ENCODE data around the gene DNAJC18. TPM values are rescaled to one million over a fixed set of nuclear protein-coding genes. Genes with fewer than 3 reads are reported as not detected.
A peak's percentile ranks its signal among the peaks of the same experiment; 100 is the strongest.
"Not testable (repeated sequence)": the region's sequence is repeated elsewhere in the genome, so short reads cannot be mapped to it uniquely, and the experiment has no call there.

Gene DNAJC18
- total RNA-seq, 1 donor from 2014 or later, result 7.6 TPM

DNA sequence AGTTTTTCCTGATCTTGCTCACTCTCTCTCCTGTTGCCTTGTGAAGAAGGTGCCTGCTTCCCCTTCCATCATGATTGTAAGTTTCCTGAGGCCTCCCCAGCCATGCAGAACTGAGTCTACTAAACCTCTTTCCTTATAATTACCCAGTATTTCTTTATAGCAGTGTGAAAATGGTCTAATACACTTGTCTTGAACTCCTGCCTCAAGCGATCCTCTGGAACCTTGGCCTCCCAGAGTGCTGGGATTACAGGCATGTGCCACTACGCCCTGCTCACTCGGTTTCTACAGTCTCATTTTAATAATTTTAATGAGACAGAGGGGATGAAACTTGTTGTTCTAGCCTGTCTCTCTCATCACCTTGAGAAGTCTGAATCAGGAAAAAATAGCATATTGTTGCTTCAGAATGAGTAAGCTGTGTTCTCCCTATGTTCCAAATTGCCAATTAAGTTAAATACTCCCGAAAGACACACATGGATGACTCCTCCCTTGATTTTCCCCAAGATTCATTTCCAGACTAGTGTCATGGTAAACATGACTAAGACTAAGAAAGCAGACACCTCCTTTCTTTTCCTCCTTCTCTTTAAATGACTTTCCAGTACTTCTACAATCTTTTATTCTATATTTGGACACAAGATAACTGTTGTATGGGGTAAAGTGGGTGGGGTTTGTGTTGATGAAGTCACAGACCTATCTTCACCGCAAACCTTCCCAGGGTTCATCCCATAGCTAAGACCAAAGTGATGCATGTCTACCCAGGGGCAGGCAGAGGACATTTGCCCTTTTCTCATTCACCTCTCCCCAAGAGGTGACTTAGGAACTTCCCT lies 7.8 kb upstream of the DNAJC18 start:
- intact Hi-C loops (cut with DNase I), result no loop called here
- no peaks in the 10 kb centered on the region for H3K4me1 ChIP-seq
- TF ChIP-seq POLR2A (IDR thresholded peaks at IDR 0.05) (no peak), POLR2AphosphoS5 (IDR thresholded peaks at IDR 0.05; ENCODE audit: insufficient read depth in 1 of 2, low read depth in 1 of 2) (no peak)
- TF ChIP-seq, protein P1, sequence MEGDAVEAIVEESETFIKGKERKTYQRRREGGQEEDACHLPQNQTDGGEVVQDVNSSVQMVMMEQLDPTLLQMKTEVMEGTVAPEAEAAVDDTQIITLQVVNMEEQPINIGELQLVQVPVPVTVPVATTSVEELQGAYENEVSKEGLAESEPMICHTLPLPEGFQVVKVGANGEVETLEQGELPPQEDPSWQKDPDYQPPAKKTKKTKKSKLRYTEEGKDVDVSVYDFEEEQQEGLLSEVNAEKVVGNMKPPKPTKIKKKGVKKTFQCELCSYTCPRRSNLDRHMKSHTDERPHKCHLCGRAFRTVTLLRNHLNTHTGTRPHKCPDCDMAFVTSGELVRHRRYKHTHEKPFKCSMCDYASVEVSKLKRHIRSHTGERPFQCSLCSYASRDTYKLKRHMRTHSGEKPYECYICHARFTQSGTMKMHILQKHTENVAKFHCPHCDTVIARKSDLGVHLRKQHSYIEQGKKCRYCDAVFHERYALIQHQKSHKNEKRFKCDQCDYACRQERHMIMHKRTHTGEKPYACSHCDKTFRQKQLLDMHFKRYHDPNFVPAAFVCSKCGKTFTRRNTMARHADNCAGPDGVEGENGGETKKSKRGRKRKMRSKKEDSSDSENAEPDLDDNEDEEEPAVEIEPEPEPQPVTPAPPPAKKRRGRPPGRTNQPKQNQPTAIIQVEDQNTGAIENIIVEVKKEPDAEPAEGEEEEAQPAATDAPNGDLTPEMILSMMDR (IDR thresholded peaks at IDR 0.05), result no peak

DNA sequence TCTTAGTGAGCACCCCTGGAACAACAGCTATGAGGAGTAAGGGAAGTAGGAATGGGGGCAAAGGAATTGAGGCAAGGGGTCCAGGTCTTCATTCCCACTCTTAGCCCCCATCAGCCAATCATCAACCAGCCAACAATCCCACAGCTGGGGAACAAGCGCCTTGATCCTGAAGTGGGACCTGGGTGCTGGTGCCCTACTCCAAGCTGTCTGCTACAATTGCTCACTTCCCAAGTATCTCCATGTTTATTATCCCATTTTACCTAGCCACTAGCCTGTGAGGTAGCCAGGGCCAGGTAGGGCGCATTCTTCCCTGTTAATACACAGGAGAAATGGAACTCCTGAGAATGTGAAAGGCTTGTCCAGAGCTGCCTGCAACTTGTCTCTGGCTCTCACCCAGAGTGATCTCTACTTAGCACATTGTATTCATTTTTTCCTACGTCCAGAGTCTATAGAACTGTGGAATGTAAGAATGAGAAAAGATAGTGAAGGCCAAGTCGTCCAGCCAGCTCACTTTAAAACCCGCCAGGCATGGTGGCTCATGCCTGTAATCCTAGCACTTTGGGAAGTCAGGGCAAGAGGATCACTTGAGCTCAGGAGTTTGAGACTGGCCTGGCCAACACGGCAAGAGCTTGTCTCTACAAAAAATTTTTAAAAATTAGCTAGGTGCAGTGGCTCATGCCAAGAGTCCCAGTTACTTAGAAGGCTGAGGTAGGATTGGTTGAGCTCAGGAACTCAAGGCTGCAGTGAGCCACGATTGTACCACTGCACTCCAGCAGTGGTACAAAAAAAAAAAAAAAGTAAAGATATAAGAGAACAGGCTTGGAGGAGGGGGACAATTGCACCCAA lies 6.2 kb upstream of the DNAJC18 start:
- TF ChIP-seq POLR2AphosphoS5 (IDR thresholded peaks at IDR 0.05; ENCODE audit: insufficient read depth in 1 of 2, low read depth in 1 of 2), result no peak
- Histone ChIP-seq H3K4me3 (no peak overlapping the region), H3K27me3 (no peaks in the 10 kb centered on the region), H3K27ac (no peak overlapping the region), H3K36me3 (no peaks in the 10 kb centered on the region), H3K4me1 (no peaks in the 10 kb centered on the region), H3K9me3 (no peaks in the 10 kb centered on the region)
- DNase-seq (ENCODE audit: extremely low spot score in 2 of 2), result no peak
- intact Hi-C loops (cut with DNase I), result no loop called here

More for the DNA sequence above, 7.8 kb upstream of the DNAJC18 start:
- DNase-seq (ENCODE audit: extremely low spot score in 2 of 2), result no peak
- Histone ChIP-seq H3K4me3 (no peak overlapping the region), H3K9me3 (no peaks in the 10 kb centered on the region), H3K36me3 (no peaks in the 10 kb centered on the region), H3K27me3 (no peaks in the 10 kb centered on the region), H3K27ac (no peak overlapping the region)

DNA sequence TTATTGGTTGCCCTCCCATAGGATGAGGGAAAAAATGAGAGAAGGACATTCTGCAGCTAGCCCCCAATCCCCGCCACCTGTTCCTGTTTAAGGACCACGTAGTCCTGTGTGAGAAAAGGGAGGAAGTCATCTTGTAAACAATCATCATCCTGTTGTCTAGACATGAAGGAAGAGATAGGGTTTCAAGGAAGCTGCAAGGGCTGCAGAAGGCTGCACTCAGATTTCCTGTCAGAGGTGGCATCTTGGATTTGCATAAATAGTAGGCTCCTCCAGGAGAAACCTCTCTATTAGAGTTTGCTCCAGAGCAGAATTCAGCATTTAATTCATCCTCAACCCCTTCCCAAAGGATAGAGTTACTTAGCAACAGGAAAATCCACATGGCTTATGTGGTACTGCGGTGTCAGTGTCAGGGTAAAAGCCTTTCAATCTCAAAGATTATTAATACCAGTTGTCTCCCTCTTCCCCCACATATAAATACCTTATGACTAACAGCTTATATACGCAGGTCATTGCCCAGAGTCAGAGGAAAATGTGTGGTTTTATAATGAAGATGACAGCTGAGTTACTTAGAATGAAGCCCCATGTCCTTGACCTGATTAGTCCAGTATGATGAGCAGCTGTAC lies 4.6 kb upstream of the DNAJC18 start:
- Histone ChIP-seq H3K9me3 (no peaks in the 10 kb centered on the region), H3K27me3 (no peaks in the 10 kb centered on the region), H3K4me3 (no peak overlapping the region), H3K36me3 (no peaks in the 10 kb centered on the region), H3K27ac (no peak overlapping the region), H3K4me1 (peaks cover 6% of the 10 kb centered on the region)
- no peak for DNase-seq (ENCODE audit: extremely low spot score in 2 of 2)
- intact Hi-C loops (cut with DNase I), result no loop called here
- TF ChIP-seq, protein P1 (IDR thresholded peaks at IDR 0.05), result no peak
- TF ChIP-seq POLR2A (IDR thresholded peaks at IDR 0.05) (no peak), POLR2AphosphoS5 (IDR thresholded peaks at IDR 0.05; ENCODE audit: insufficient read depth in 1 of 2, low read depth in 1 of 2) (no peak)

DNA sequence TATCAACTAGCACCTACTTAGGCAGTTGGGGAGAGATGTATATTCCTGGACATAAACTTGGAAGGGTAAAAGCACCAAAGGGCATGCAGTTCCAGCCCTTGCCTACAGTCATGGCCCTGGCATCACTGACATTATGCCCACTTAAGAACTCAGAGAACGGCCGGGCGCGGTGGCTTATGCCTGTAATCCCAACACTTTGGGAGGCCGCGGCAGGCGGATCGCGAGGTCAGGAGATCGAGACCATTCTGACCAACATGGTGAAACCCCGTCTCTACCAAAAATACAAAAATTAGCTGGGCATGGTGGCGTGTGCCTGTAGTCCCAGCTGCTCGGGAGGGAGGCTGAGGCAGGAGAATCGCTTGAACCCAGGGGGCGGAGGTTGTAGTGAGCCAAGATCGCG lies 1.1 kb upstream of the DNAJC18 start:
- H3K4me1 ChIP-seq, result peaks cover 14% of the 10 kb centered on the region
- H3K4me3 ChIP-seq; H3K27me3 ChIP-seq; H3K27ac ChIP-seq; H3K9me3 ChIP-seq; intact Hi-C loops (cut with DNase I); H3K36me3 ChIP-seq; DNase-seq (ENCODE audit: extremely low spot score in 2 of 2): not testable (repeated sequence)

DNA sequence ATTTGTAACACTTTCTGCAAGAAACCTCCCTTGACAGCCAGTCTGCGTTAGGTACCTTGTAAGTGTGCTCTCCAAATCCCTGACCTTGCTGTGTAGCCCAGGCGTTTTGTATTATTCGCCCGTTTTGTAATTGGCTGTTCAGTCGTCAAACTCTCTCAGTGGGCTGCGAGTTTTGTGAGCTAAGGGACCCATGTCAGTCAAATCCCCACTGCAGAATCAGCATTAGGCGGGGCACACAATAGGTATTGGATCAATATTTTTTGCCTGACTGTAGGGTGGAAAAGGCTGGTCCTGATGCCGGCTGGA lies 665 bp downstream of the DNAJC18 start:
- intact Hi-C loops (cut with DNase I), result loop anchor here (5.0 kb wide), 1 partner anchor 34 kb away; the partner anchor contains the start of gene SMIM33
- TF ChIP-seq POLR2A (IDR thresholded peaks at IDR 0.05), result no peak
- no peak for TF ChIP-seq POLR2AphosphoS5 (IDR thresholded peaks at IDR 0.05; ENCODE audit: insufficient read depth in 1 of 2, low read depth in 1 of 2)
- TF ChIP-seq, protein P1 (IDR thresholded peaks at IDR 0.05), result no peak
- no peaks in the 10 kb centered on the region for H3K27me3 ChIP-seq
- no peak for DNase-seq (ENCODE audit: extremely low spot score in 2 of 2)
- no peaks in the 10 kb centered on the region for H3K9me3 ChIP-seq
- peak overlapping the region; percentile 97 for H3K27ac ChIP-seq
- H3K36me3 ChIP-seq, result peaks cover 0 to 11% of the 10 kb centered on the region in 2 donors
- peaks cover 14% of the 10 kb centered on the region for H3K4me1 ChIP-seq
- peak overlapping the region; percentile 81 to 92 for H3K4me3 ChIP-seq

All from vagina (tissue), 2 donors.